GM10847 (cell line): Measurements from ENCODE around the gene SEPTIN8.

Source experiments
- POLR2A ChIP-seq: IDR thresholded peaks from 2 replicates; pipeline ENCODE4 v1.6.1; 2011; ENCODE audit not compliant: insufficient read length; ENCODE audit errors: extremely low read depth

SEPTIN8 gene

GRCh38 chr5:132761321-132762240, 15.5 kb downstream of the SEPTIN8 start:
- TF ChIP-seq POLR2A = no peak

GRCh38 chr5:132760601-132761317, 16.3 kb downstream of the SEPTIN8 start:
- TF ChIP-seq POLR2A = no peak

GRCh38 chr5:132760049-132760420, 17.0 kb downstream of the SEPTIN8 start:
- TF ChIP-seq POLR2A = no peak

- no peak for TF ChIP-seq POLR2A
These were observed 17.7 kb downstream of the SEPTIN8 start for GRCh38 chr5:132759114-132760048.

GRCh38 chr5:132758451-132758850, 18.6 kb downstream of the SEPTIN8 start:
- no peak for TF ChIP-seq POLR2A

- TF ChIP-seq POLR2A = no peak
These were observed 20.5 kb downstream of the SEPTIN8 start for GRCh38 chr5:132756542-132756941.

- TF ChIP-seq POLR2A = no peak
These were observed 22.1 kb downstream of the SEPTIN8 start for GRCh38 chr5:132754947-132755346.

GRCh38 chr5:132754111-132754510, 22.9 kb downstream of the SEPTIN8 start:
- no peak for TF ChIP-seq POLR2A

GRCh38 chr5:132753135-132753987, 23.7 kb downstream of the SEPTIN8 start:
- TF ChIP-seq POLR2A = no peak

- no peak for TF ChIP-seq POLR2A
These were observed 24.4 kb downstream of the SEPTIN8 start for GRCh38 chr5:132752581-132753125.

GRCh38 chr5:132751971-132752580, 25.0 kb downstream of the SEPTIN8 start:
- no peak for TF ChIP-seq POLR2A

- TF ChIP-seq POLR2A = no peak
These were observed 25.6 kb downstream of the SEPTIN8 start for GRCh38 chr5:132751444-132751843.

GRCh38 chr5:132750471-132751230, 26.4 kb downstream of the SEPTIN8 start:
- TF ChIP-seq POLR2A = no peak

- TF ChIP-seq POLR2A = no peak
These were observed 27.5 kb downstream of the SEPTIN8 start for GRCh38 chr5:132749506-132749905.
